HEK293 (cell line): Measurements from ENCODE around the gene CNTRL.

Source experiments
- CTCF ChIA-PET: fragments of 350-600 bp; formaldehyde crosslinking; extraction: SDS; loops from one replicate; lab custom pipeline; 2021; ENCODE audit warnings: antibody characterized with exemption; lab: Yijun Ruan, JAX
- POLR2A ChIA-PET: fragments of 300-600 bp; formaldehyde crosslinking; extraction: SDS; loops from one replicate; lab custom pipeline; 2020; ENCODE audit warnings: antibody characterized with exemption, inconsistent platforms; lab: Yijun Ruan, JAX
- H3K27ac ChIP-seq: fragments of 200-500 bp; sonication (Bioruptor generic); 2 replicates; pipeline ENCODE4 v1.5.1; 2014; ENCODE audit warnings: low read depth, low read length, control low read depth, inconsistent platforms; ENCODE audit errors: extremely low read depth
- H3K36me3 ChIP-seq, 2 experiments: fragments of 200-500 bp in 1 of 2; sonication (Bioruptor generic) in 1 of 2; 1 replicate in 1 of 2; 2 replicates in 1 of 2; pipeline ENCODE4 v1.5.1; 2014 to 2017; ENCODE audit warnings: inconsistent platforms in 2 of 2, low read length in 2 of 2; ENCODE audit not compliant: control insufficient read depth in 2 of 2, insufficient read depth in 1 of 2
- H3K4me1 ChIP-seq: fragments of 200-500 bp; sonication (Bioruptor generic); 2 replicates; pipeline ENCODE4 v1.5.1; 2014; ENCODE audit warnings: mild to moderate bottlenecking, low read length, inconsistent platforms; ENCODE audit not compliant: control insufficient read depth, insufficient read depth
- H3K4me3 ChIP-seq: 2 replicates; pipeline ENCODE4 v1.5.1; 2011; ENCODE audit warnings: low read depth, mild to moderate bottlenecking, control low read depth, low read length, moderate library complexity
- H3K9me3 ChIP-seq: fragments of 200-500 bp; sonication (Bioruptor generic); 2 replicates; pipeline ENCODE4 v1.5.1; 2014; ENCODE audit warnings: low read depth, low read length, inconsistent platforms; ENCODE audit not compliant: control insufficient read depth, insufficient read depth
- EGR2 ChIP-seq: fragments of 450-650 bp; formaldehyde crosslinking; IDR thresholded peaks from 2 replicates; pipeline ENCODE4 v1.5.1; 2016; ENCODE audit warnings: low read depth, missing biosample characterization, missing genetic modification characterization
- GLIS1 ChIP-seq: fragments of 450-650 bp; formaldehyde crosslinking; IDR thresholded peaks from 2 replicates; pipeline ENCODE4 v1.5.1; 2016; ENCODE audit warnings: missing biosample characterization, missing genetic modification characterization
- MYNN ChIP-seq: fragments of 450-650 bp; formaldehyde crosslinking; IDR thresholded peaks from 2 replicates; pipeline ENCODE4 v1.5.1; 2016; ENCODE audit warnings: missing biosample characterization, missing genetic modification characterization, borderline replicate concordance
- RBAK ChIP-seq: fragments of 450-650 bp; formaldehyde crosslinking; IDR thresholded peaks from 2 replicates; pipeline ENCODE4 v1.5.1; 2016; ENCODE audit warnings: missing biosample characterization, missing genetic modification characterization
- SCRT2 ChIP-seq: fragments of 450-650 bp; formaldehyde crosslinking; IDR thresholded peaks from 2 replicates; pipeline ENCODE4 v1.5.1; 2016; ENCODE audit warnings: missing biosample characterization, missing genetic modification characterization
- YY1 ChIP-seq: fragments of 450-650 bp; formaldehyde crosslinking; IDR thresholded peaks from 2 replicates; pipeline ENCODE4 v1.5.1; 2018; ENCODE audit warnings: missing biosample characterization, missing genetic modification characterization
- ZEB2 ChIP-seq: fragments of 450-650 bp; formaldehyde crosslinking; IDR thresholded peaks from 2 replicates; pipeline ENCODE4 v1.5.1; 2016; ENCODE audit warnings: missing biosample characterization, missing genetic modification characterization
- ZFP37 ChIP-seq: fragments of 450-650 bp; formaldehyde crosslinking; IDR thresholded peaks from 2 replicates; pipeline ENCODE4 v1.5.1; 2016; ENCODE audit warnings: missing biosample characterization, missing genetic modification characterization
- ZNF16 ChIP-seq: fragments of 450-650 bp; formaldehyde crosslinking; IDR thresholded peaks from 2 replicates; pipeline ENCODE4 v1.5.1; 2016; ENCODE audit warnings: low read depth, missing biosample characterization, missing genetic modification characterization
- ZNF292 ChIP-seq: fragments of 450-650 bp; formaldehyde crosslinking; IDR thresholded peaks from 2 replicates; pipeline ENCODE4 v1.5.1; 2016; ENCODE audit warnings: low read depth, missing biosample characterization, missing genetic modification characterization, borderline replicate concordance
- ZNF311 ChIP-seq: fragments of 450-650 bp; formaldehyde crosslinking; IDR thresholded peaks from 2 replicates; pipeline ENCODE4 v1.5.1; 2017; ENCODE audit warnings: missing biosample characterization, missing genetic modification characterization, borderline replicate concordance
- ZNF335 ChIP-seq: fragments of 450-650 bp; formaldehyde crosslinking; conservative IDR thresholded peaks from 2 replicates; pipeline ENCODE4 v1.5.1; 2016; ENCODE audit warnings: missing biosample characterization, missing genetic modification characterization
- ZNF350 ChIP-seq: fragments of 450-650 bp; formaldehyde crosslinking; IDR thresholded peaks from 2 replicates; pipeline ENCODE4 v1.5.0; 2017; ENCODE audit warnings: missing biosample characterization, mild to moderate bottlenecking, missing genetic modification characterization
- ZNF48 ChIP-seq: fragments of 450-650 bp; formaldehyde crosslinking; IDR thresholded peaks from 2 replicates; pipeline ENCODE4 v1.5.1; 2016; ENCODE audit warnings: missing biosample characterization, missing genetic modification characterization
- ZNF488 ChIP-seq: fragments of 450-650 bp; formaldehyde crosslinking; IDR thresholded peaks from 2 replicates; pipeline ENCODE4 v1.5.1; 2016; ENCODE audit warnings: missing biosample characterization, missing genetic modification characterization
- ZNF629 ChIP-seq: fragments of 450-650 bp; formaldehyde crosslinking; IDR thresholded peaks from 2 replicates; pipeline ENCODE4 v1.5.1; 2017; ENCODE audit warnings: missing biosample characterization, missing genetic modification characterization
- ZNF704 ChIP-seq: fragments of 450-650 bp; formaldehyde crosslinking; IDR thresholded peaks from 2 replicates; pipeline ENCODE4 v1.5.1; 2016; ENCODE audit warnings: missing biosample characterization, missing genetic modification characterization
- ZXDB ChIP-seq: fragments of 450-650 bp; formaldehyde crosslinking; IDR thresholded peaks from 2 replicates; pipeline ENCODE4 v1.5.1; 2016; ENCODE audit warnings: missing biosample characterization, missing genetic modification characterization
- TF ChIP-seq, protein P1 (sequence below): fragments of 450-650 bp; formaldehyde crosslinking; IDR thresholded peaks from 2 replicates; pipeline ENCODE4 v1.5.1; 2016; ENCODE audit warnings: missing biosample characterization, missing genetic modification characterization
- TF ChIP-seq, protein P2 (sequence below): fragments of 450-650 bp; IDR thresholded peaks from 2 replicates; pipeline ENCODE4 v1.5.1; 2018; ENCODE audit warnings: missing biosample characterization, mild to moderate bottlenecking, missing genetic modification characterization

The CNTRL gene

DNA sequence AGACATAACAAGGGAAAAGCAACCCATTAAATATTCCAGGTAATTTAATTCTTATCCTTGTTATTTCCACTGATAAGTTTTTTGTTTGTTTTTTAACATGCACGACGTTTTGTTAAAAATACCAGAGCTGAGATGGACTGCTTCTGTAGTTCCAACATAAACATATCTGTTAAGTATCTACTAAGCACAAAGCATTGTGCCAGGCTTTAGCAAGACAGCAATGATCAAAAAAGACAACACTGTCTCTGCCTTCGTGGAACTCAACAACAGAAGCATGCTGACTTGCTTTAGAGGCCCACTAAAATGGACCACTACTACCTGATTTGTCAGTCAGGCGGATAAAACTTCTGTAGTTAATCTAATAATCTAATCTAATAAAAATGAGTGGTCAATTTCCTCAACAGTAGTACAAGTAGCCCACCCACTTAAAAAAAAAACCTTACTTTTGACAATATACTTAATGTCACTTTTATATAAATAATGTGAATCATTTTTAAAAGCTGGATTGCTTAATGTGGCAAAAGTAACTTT lies 123.8 kb downstream of the CNTRL start:
- TF ChIP-seq ZNF335 (tag by site-specific recombination), result peak; percentile 71
- no peak for TF ChIP-seq ZNF488 (tag by site-specific recombination)
- ChIA-PET POLR2A (interaction anchor here (0.7 kb wide), 1 partner anchor 88 kb away, joined by 3 read pairs; no protein-coding TSS in a partner anchor), CTCF (interaction anchor here (0.7 to 5.2 kb wide), 6 partner anchors 9 to 217 kb away, joined by 3 to 36 read pairs (median 4); no protein-coding TSS in a partner anchor)
- H3K27ac ChIP-seq, result no peak overlapping the region
- H3K36me3 ChIP-seq, result no peaks in the 10 kb centered on the region
- H3K9me3 ChIP-seq, result no peaks in the 10 kb centered on the region
- peaks cover 4% of the 10 kb centered on the region; the same call in 1 of the 2 replicates for H3K4me1 ChIP-seq
- peak overlapping the region; percentile 2 for H3K4me3 ChIP-seq

- ChIA-PET CTCF (interaction anchor here (0.9 to 5.2 kb wide), 6 partner anchors 11 to 218 kb away, joined by 3 to 36 read pairs (median 4); no protein-coding TSS in a partner anchor), POLR2A (interaction anchor here (1.1 kb wide), 1 partner anchor 15 kb away, joined by 4 read pairs; no protein-coding TSS in a partner anchor)
- H3K4me1 ChIP-seq, result peaks cover 4% of the 10 kb centered on the region; the same call in 1 of the 2 replicates
- no peaks in the 10 kb centered on the region for H3K9me3 ChIP-seq
- no peaks in the 10 kb centered on the region for H3K36me3 ChIP-seq
- peak overlapping the region; percentile 95 for H3K4me3 ChIP-seq
- no peak for TF ChIP-seq RBAK (tag by site-specific recombination)
- no peak for TF ChIP-seq ZEB2
- TF ChIP-seq ZNF629 (tag by site-specific recombination), result no peak
- TF ChIP-seq ZNF704 (tag by site-specific recombination), result no peak
- no peak for TF ChIP-seq ZNF16 (tag by site-specific recombination)
- TF ChIP-seq, protein P1, sequence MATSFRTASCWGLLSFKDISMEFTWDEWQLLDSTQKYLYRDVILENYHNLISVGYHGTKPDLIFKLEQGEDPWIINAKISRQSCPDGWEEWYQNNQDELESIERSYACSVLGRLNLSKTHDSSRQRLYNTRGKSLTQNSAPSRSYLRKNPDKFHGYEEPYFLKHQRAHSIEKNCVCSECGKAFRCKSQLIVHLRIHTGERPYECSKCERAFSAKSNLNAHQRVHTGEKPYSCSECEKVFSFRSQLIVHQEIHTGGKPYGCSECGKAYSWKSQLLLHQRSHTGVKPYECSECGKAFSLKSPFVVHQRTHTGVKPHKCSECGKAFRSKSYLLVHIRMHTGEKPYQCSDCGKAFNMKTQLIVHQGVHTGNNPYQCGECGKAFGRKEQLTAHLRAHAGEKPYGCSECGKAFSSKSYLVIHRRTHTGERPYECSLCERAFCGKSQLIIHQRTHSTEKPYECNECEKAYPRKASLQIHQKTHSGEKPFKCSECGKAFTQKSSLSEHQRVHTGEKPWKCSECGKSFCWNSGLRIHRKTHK, result no peak
- TF ChIP-seq EGR2 (tag by site-specific recombination), result no peak
- TF ChIP-seq ZNF48, result no peak
- no peak for TF ChIP-seq GLIS1 (tag by site-specific recombination)
- TF ChIP-seq MYNN (tag by site-specific recombination), result no peak
- no peak for TF ChIP-seq YY1 (tag by site-specific recombination)
- no peak for TF ChIP-seq ZNF488 (tag by site-specific recombination)
- TF ChIP-seq SCRT2 (tag by site-specific recombination), result no peak
- TF ChIP-seq ZFP37 (tag by site-specific recombination), result no peak
- H3K27ac ChIP-seq, result no peak overlapping the region
These were observed 125.2 kb downstream of the CNTRL start for GRCh38 chr9:121199921-121200320.

DNA sequence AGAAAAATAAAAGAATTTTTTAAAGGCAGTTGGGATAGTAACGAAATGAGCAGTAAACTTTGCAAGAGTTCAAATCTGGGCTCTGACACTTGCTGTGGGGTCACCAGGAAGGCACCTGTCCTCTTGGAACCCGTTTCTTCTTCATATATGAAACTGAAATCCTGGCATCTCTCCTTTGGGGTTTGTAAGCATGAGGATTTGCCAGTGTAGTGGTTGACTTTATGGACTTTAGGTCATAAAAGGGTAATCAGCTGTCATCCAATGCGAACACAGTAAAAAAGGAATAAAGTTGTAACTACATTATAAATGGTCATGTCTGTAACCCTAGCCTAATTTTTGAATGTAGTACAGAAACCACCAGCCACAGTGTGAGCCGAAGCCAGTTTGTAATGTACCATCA lies 125.6 kb downstream of the CNTRL start:
- Histone ChIP-seq H3K36me3 (no peaks in the 10 kb centered on the region), H3K4me3 (peak overlapping the region; percentile 95), H3K27ac (no peak overlapping the region), H3K9me3 (no peaks in the 10 kb centered on the region), H3K4me1 (peaks cover 4% of the 10 kb centered on the region; the same call in 1 of the 2 replicates)
- POLR2A ChIA-PET, result no interaction called here
- CTCF ChIA-PET, result interaction anchor here (0.7 to 5.2 kb wide), 7 partner anchors 12 to 219 kb away, joined by 3 to 36 read pairs (median 4); no protein-coding TSS in a partner anchor
- no peak for TF ChIP-seq ZXDB (tag by site-specific recombination)
- TF ChIP-seq, protein P2, sequence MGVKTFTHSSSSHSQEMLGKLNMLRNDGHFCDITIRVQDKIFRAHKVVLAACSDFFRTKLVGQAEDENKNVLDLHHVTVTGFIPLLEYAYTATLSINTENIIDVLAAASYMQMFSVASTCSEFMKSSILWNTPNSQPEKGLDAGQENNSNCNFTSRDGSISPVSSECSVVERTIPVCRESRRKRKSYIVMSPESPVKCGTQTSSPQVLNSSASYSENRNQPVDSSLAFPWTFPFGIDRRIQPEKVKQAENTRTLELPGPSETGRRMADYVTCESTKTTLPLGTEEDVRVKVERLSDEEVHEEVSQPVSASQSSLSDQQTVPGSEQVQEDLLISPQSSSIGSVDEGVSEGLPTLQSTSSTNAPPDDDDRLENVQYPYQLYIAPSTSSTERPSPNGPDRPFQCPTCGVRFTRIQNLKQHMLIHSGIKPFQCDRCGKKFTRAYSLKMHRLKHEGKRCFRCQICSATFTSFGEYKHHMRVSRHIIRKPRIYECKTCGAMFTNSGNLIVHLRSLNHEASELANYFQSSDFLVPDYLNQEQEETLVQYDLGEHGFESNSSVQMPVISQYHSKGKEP, result no peak
- no peak for TF ChIP-seq ZNF311
- TF ChIP-seq ZNF292 (tag by site-specific recombination), result no peak
- TF ChIP-seq ZNF350 (tag by site-specific recombination), result peak; percentile 94
